Endothelial cell of umbilical vein (primary cell): Measurements from ENCODE around the gene PRDM16. TPM values are rescaled to one million over a fixed set of nuclear protein-coding genes. Genes with fewer than 3 reads are reported as not detected.

Experiments used
- BruUV-seq: library from RNA; stranded (reverse); fragments of 400-500 nt; replicated peaks from 2 replicates; lab custom pipeline; 2021; lab: Mats Ljungman, UMichigan
- CTCF ChIA-PET: fragments of 300-600, 350-600 bp; sonication (Branson Sonifier 250); formaldehyde crosslinking; loops from one replicate; lab custom pipeline; 2021; ENCODE audit warnings: antibody characterized with exemption, inconsistent platforms; lab: Charles Lee
- POLR2A ChIA-PET: fragments of 300-600, 350-600 bp; sonication (Branson Sonifier 250); formaldehyde crosslinking; loops from one replicate; lab custom pipeline; 2021; ENCODE audit warnings: antibody characterized with exemption, inconsistent platforms; lab: Charles Lee
- DNase-seq: peaks from one replicate; pipeline ENCODE4 v3.0.0-alpha.2; 2011; ENCODE audit warnings: low read depth, low spot score
- FAIRE-seq: peaks from 2 replicates; lab custom pipeline; 2011; peaks lifted over from hg19 to GRCh38; lab: Jason Lieb, UNC
- H2AFZ ChIP-seq: 2 replicates; pipeline ENCODE4 v1.6.0; 2012; ENCODE audit warnings: low read depth, low read length, control low read depth, inconsistent platforms
- H3K27ac ChIP-seq: 2 replicates; pipeline ENCODE4 v1.5.1; 2011; ENCODE audit warnings: low read depth, mild to moderate bottlenecking, control low read depth, low read length, moderate library complexity; ENCODE audit not compliant: insufficient read depth
- H3K27me3 ChIP-seq, 2 experiments: 2 replicates each; pipeline versions ENCODE4 v1.6.0 to v1.6.1; 2011; ENCODE audit warnings: low read length in 2 of 2, mixed read lengths in 1 of 2; ENCODE audit not compliant: control insufficient read depth in 2 of 2, insufficient read depth in 2 of 2
- H3K36me3 ChIP-seq, 2 experiments: 2 replicates in 1 of 2; 3 replicates in 1 of 2; pipeline ENCODE4 v1.5.1; 2011; ENCODE audit warnings: low read length in 2 of 2, mild to moderate bottlenecking in 1 of 2, moderate library complexity in 1 of 2; ENCODE audit not compliant: control insufficient read depth in 2 of 2, insufficient read depth in 2 of 2; ENCODE audit errors: extremely low read depth in 1 of 2
- H3K4me1 ChIP-seq: 3 replicates; pipeline ENCODE4 v1.5.1; 2011; ENCODE audit warnings: mild to moderate bottlenecking, low read length; ENCODE audit not compliant: control insufficient read depth, insufficient read depth; ENCODE audit errors: extremely low read depth
- H3K4me2 ChIP-seq: 2 replicates; pipeline ENCODE4 v1.6.1; 2011; ENCODE audit warnings: low read length, control low read depth, mixed read lengths; ENCODE audit not compliant: insufficient read depth
- H3K4me3 ChIP-seq, 3 experiments: fragments of 200-600 bp in 1 of 3; sonication (generic), shearing (Covaris generic) in 1 of 3; replicated peaks in 1 of 3; 2 replicates each; pipeline ENCODE4 v1.5.1; 2011 to 2016; ENCODE audit warnings: control low read depth in 3 of 3, low read length in 3 of 3, mild to moderate bottlenecking in 2 of 3, inconsistent platforms in 1 of 3, low read depth in 1 of 3, moderate library complexity in 1 of 3; ENCODE audit not compliant: insufficient read depth in 1 of 3
- H3K79me2 ChIP-seq: 2 replicates; pipeline ENCODE4 v1.6.0; 2012; ENCODE audit warnings: low read length, inconsistent platforms; ENCODE audit not compliant: control insufficient read depth, insufficient read depth
- H3K9ac ChIP-seq: replicated peaks from 2 replicates; pipeline ENCODE3; 2011; ENCODE audit warnings: low read length, control low read depth; ENCODE audit not compliant: insufficient read depth; ENCODE audit errors: extremely low read depth
- H3K9me1 ChIP-seq: replicated peaks from 3 replicates; pipeline ENCODE4 v1.6.0; 2011; ENCODE audit warnings: mild to moderate bottlenecking, low read length; ENCODE audit not compliant: control insufficient read depth, insufficient read depth; ENCODE audit errors: extremely low read depth
- H3K9me3 ChIP-seq: replicated peaks from 2 replicates; pipeline ENCODE4 v1.5.1; 2012; ENCODE audit warnings: low read length, inconsistent platforms; ENCODE audit not compliant: control insufficient read depth, insufficient read depth
- H4K20me1 ChIP-seq: replicated peaks from 2 replicates; pipeline ENCODE3; 2011; ENCODE audit warnings: mild to moderate bottlenecking, low read length; ENCODE audit not compliant: control insufficient read depth, insufficient read depth; ENCODE audit errors: extremely low read depth
- CTCF ChIP-seq, 2 donors: IDR thresholded peaks; 1 replicate in 1 of 2; 2 replicates in 1 of 2; pipeline ENCODE4 v1.5.1; 2011; ENCODE audit warnings: low read length in 2 of 2, mild to moderate bottlenecking in 2 of 2, moderate library complexity in 2 of 2, control low read depth in 1 of 2, inconsistent platforms in 1 of 2, low read depth in 1 of 2; ENCODE audit not compliant: insufficient read depth in 1 of 2; ENCODE audit errors: extremely low read depth in 1 of 2
- FOS ChIP-seq: IDR thresholded peaks from 2 replicates; pipeline ENCODE4 v1.6.1; 2011; ENCODE audit warnings: mild to moderate bottlenecking, low read length, moderate library complexity, borderline replicate concordance; ENCODE audit not compliant: insufficient read depth
- GATA2 ChIP-seq: IDR thresholded peaks from 2 replicates; pipeline ENCODE4 v1.7.0; 2011; ENCODE audit warnings: low read depth, mild to moderate bottlenecking, moderate library complexity, mixed read lengths, low read length; ENCODE audit not compliant: insufficient read length, insufficient read depth
- JUN ChIP-seq: IDR thresholded peaks from 2 replicates; pipeline ENCODE4 v1.6.1; 2011; ENCODE audit warnings: borderline replicate concordance, low read depth; ENCODE audit not compliant: insufficient read length, insufficient read depth
- MYC ChIP-seq: IDR thresholded peaks from one replicate; pipeline ENCODE4 v1.6.1; 2011; ENCODE audit warnings: mild to moderate bottlenecking, low read depth, low read length
- POLR2AphosphoS5 ChIP-seq: IDR thresholded peaks from 2 replicates; pipeline ENCODE4 v1.6.1; 2012; ENCODE audit warnings: low read depth, mild to moderate bottlenecking, control low read depth, low read length, moderate library complexity; ENCODE audit not compliant: insufficient read depth
- dilution Hi-C: fragments of 300-500 bp; cut with MboI; formaldehyde crosslinking; loops from one replicate; pipeline ENCODE4 v1.15.0; 2019; ENCODE audit warnings: low sequenced_read_pairs; ENCODE audit not compliant: extremely low pct_ligation_motif_present
- intact Hi-C: fragments of 100-400 bp; cut with micrococcal nuclease; formaldehyde crosslinking; loops from one replicate; pipeline ENCODE4 v1.10.0; 2022
- polyA plus RNA-seq, 4 experiments: library from polyadenylated mRNA; depleted of rRNA in 3 of 4; stranded (reverse) in 3 of 4; unstranded in 1 of 4; fragments of >200 nt; gene quantifications; 2 replicates each; pipeline versions ENCODE4 v1.2.1 to v1.2.3, GENCODE V29; 2011 to 2012; ENCODE audit warnings: missing spikeins in 1 of 4
- total RNA-seq: library from RNA; stranded (reverse); gene quantifications from 2 replicates; pipeline ENCODE4 v1.2.3, GENCODE V29; 2021
- TF ChIP-seq, protein P1 (sequence below): IDR thresholded peaks from 2 replicates; pipeline ENCODE4 v1.6.1; 2011; ENCODE audit not compliant: insufficient read depth, insufficient read length

Gene PRDM16
- total and polyA plus RNA-seq, 2 donors (not counting 3 experiments of a cell fraction or from before 2014, with no cell fraction given) = not detected

DNA sequence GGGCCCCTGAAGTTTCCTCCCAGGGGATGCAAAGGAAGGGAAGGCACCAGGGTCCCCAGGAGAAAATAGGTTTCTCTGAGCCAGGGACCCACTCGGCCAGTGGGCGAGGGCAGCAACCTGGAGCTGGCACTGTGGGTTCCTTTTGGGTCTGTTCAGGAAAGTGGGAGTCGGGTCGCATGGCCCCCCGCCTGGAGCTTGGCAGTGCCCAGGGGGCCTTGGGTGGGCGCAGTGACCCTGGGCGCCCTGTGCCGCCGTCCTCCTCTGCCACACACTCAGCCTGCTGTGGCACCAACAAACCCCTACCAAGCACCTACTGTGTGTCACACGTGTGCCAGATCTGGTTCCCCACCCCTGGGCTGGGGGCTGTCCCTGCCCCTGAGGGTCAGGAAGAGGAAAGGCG is 296.0 kb downstream of the PRDM16 start:
- no peak for DNase-seq
- Histone ChIP-seq H3K4me3 (no peak overlapping the region), H3K4me2 (no peak overlapping the region), H3K27me3 (no peaks in the 10 kb centered on the region), H2AFZ (no peak overlapping the region), H3K4me1 (no peaks in the 10 kb centered on the region), H3K9ac (no peak overlapping the region), H4K20me1 (no peaks in the 10 kb centered on the region), H3K27ac (no peak overlapping the region), H3K9me1 (no peaks in the 10 kb centered on the region), H3K9me3 (no peaks in the 10 kb centered on the region), H3K36me3 (no peaks in the 10 kb centered on the region), H3K79me2 (no peaks in the 10 kb centered on the region)
- no peak for FAIRE-seq
- dilution Hi-C loops = no loop called here
- no TSS peak for BruUV-seq
- intact Hi-C loops = no loop called here
- CTCF ChIA-PET = no interaction called here
- TF ChIP-seq CTCF (IDR thresholded peaks at IDR 0.05; ENCODE audit: extremely low read depth in 1 of 2, insufficient read depth in 1 of 2, low read depth in 1 of 2, low read length in 2 of 2) (no peak), FOS (no peak), MYC (no peak), POLR2AphosphoS5 (no peak), JUN (no peak)
- POLR2A ChIA-PET = no interaction called here

- Histone ChIP-seq H3K9me3 (no peaks in the 10 kb centered on the region), H3K4me2 (no peak overlapping the region), H3K9ac (no peak overlapping the region), H3K27ac (no peak overlapping the region), H3K9me1 (no peaks in the 10 kb centered on the region), H3K79me2 (no peaks in the 10 kb centered on the region), H3K36me3 (no peaks in the 10 kb centered on the region), H3K27me3 (no peaks in the 10 kb centered on the region), H3K4me3 (no peak overlapping the region), H4K20me1 (no peaks in the 10 kb centered on the region), H3K4me1 (no peaks in the 10 kb centered on the region), H2AFZ (no peak overlapping the region)
- TF ChIP-seq JUN (no peak), GATA2 (no peak), POLR2AphosphoS5 (no peak), CTCF (IDR thresholded peaks at IDR 0.05; ENCODE audit: extremely low read depth in 1 of 2, insufficient read depth in 1 of 2, low read depth in 1 of 2, low read length in 2 of 2) (no peak), FOS (no peak)
- TF ChIP-seq, protein P1, sequence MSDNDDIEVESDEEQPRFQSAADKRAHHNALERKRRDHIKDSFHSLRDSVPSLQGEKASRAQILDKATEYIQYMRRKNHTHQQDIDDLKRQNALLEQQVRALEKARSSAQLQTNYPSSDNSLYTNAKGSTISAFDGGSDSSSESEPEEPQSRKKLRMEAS = peak; percentile 33
- dilution Hi-C loops (no loop called here), intact Hi-C loops (no loop called here)
- FAIRE-seq = no peak
- BruUV-seq = no TSS peak
- CTCF ChIA-PET = no interaction called here
- POLR2A ChIA-PET = no interaction called here
- DNase-seq = no peak
Measured at GRCh38 chr1:3365523-3366125, 296.6 kb downstream of the PRDM16 start.
